PC-9 (cell line): ENCODE data around the gene TENT5C. TPM values are rescaled to one million over a fixed set of nuclear protein-coding genes. Genes with fewer than 3 reads are reported as not detected.
A peak's percentile ranks its signal among the peaks of the same experiment; 100 is the strongest.

Source experiments
- BruUV-seq: library from RNA; stranded (reverse); fragments of 400-500 nt; replicated peaks from 2 replicates; lab custom pipeline; 2021; lab: Mats Ljungman, UMichigan
- CTCF ChIA-PET: fragments of 300-600 bp; sonication (Branson Sonifier 250); formaldehyde crosslinking; loops from one replicate; lab custom pipeline; 2022; ENCODE audit warnings: antibody characterized with exemption; lab: Charles Lee
- POLR2A ChIA-PET: fragments of 300-600 bp; sonication (Branson Sonifier 250); formaldehyde crosslinking; loops from one replicate; lab custom pipeline; 2022; ENCODE audit warnings: antibody characterized with exemption; ENCODE audit not compliant: unreplicated experiment; lab: Charles Lee
- DNase-seq, 2 experiments: peaks; one replicate each; pipeline versions ENCODE4 v3.0.0 to v3.0.0-alpha.2; 2015 to 2022; ENCODE audit warnings: mixed read lengths in 1 of 2
- H2AFZ ChIP-seq: fragments of 200-600 bp; sonication (generic); 2 replicates; pipeline ENCODE4 v1.8.1; 2017; ENCODE audit warnings: antibody characterized with exemption
- H3F3A ChIP-seq: fragments of 200-600 bp; sonication (generic); 2 replicates; pipeline ENCODE4 v1.8.1; 2017; ENCODE audit warnings: antibody characterized with exemption, mild to moderate bottlenecking, low read depth; ENCODE audit not compliant: insufficient read depth
- H3K27ac ChIP-seq: fragments of 200-600 bp; sonication (generic); 2 replicates; pipeline ENCODE4 v1.6.1; 2016; ENCODE audit warnings: mixed run types
- H3K27me3 ChIP-seq: fragments of 200-600 bp; sonication (generic); 2 replicates; pipeline ENCODE4 v1.6.1; 2016; ENCODE audit warnings: low read depth, mixed run types; ENCODE audit not compliant: insufficient read depth
- H3K36me3 ChIP-seq: fragments of 200-600 bp; sonication (generic); 2 replicates; pipeline ENCODE4 v1.6.1; 2016; ENCODE audit warnings: low read depth, mixed run types
- H3K4me1 ChIP-seq: fragments of 200-600 bp; sonication (generic); replicated peaks from 2 replicates; pipeline ENCODE4 v1.6.1; 2016; ENCODE audit warnings: mixed run types; ENCODE audit not compliant: insufficient read depth
- H3K4me2 ChIP-seq: fragments of 200-600 bp; sonication (generic); 2 replicates; pipeline ENCODE4 v1.6.1; 2017; ENCODE audit warnings: mixed run types
- H3K4me3 ChIP-seq: fragments of 200-600 bp; sonication (generic); 2 replicates; pipeline ENCODE4 v1.6.1; 2016; ENCODE audit warnings: mixed run types
- H3K79me2 ChIP-seq: fragments of 200-600 bp; sonication (generic); 2 replicates; pipeline ENCODE4 v1.6.1; 2017; ENCODE audit warnings: low read depth, mixed run types
- H3K9me2 ChIP-seq: fragments of 200-600 bp; sonication (generic); 2 replicates; pipeline ENCODE4 v1.8.1; 2017; ENCODE audit warnings: mild to moderate bottlenecking; ENCODE audit not compliant: insufficient read depth
- H3K9me3 ChIP-seq: fragments of 200-600 bp; sonication (generic); 2 replicates; pipeline ENCODE4 v1.8.1; 2016; ENCODE audit warnings: low read depth; ENCODE audit not compliant: insufficient read depth
- H4K20me1 ChIP-seq: fragments of 200-600 bp; sonication (generic); 2 replicates; pipeline ENCODE4 v1.8.1; 2017; ENCODE audit not compliant: insufficient read depth
- EZH2 ChIP-seq: fragments of 200-600 bp; sonication (generic); IDR thresholded peaks from 2 replicates; pipeline ENCODE4 v1.8.0; 2017; ENCODE audit warnings: antibody characterized with exemption, low read depth
- intact Hi-C: fragments of 100-400 bp; cut with micrococcal nuclease; formaldehyde crosslinking; loops from one replicate; pipeline ENCODE4 v1.10.0; 2022; ENCODE audit not compliant: unreplicated experiment
- total RNA-seq: library from RNA; stranded (reverse); gene quantifications from 2 replicates; pipeline ENCODE4 v1.2.3, GENCODE V29; 2021
- TF ChIP-seq, protein P1 (sequence below): fragments of 200-600 bp; sonication (generic); conservative IDR thresholded peaks from 2 replicates; pipeline ENCODE4 v1.6.1; 2017; ENCODE audit warnings: mixed run types, antibody characterized with exemption, mild to moderate bottlenecking, moderate library complexity

TENT5C gene
- total RNA-seq, 1 experiment from 2014 or later: 4.3 TPM

DNA sequence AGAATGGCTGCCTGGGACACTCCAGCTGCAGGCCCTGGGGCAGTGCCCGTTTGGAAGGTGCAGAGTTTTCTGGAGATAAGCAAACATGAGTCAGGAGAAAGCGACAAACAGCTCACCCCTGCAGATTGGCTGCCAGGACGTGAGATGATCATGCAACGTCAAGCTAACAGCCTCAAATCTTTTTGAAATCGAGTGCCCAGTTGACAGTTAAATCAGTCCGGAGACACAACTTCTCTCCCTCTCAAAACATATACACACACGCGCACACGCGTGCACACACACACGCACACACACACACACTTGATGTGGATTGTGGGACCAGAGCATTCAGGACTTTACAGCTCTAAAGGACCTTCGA, 49.4 kb downstream of the TENT5C start:
- H3K9me2 ChIP-seq: no peaks in the 10 kb centered on the region
- no peaks in the 10 kb centered on the region for H3K36me3 ChIP-seq
- intact Hi-C loops: no loop called here
- H3K27me3 ChIP-seq: no peaks in the 10 kb centered on the region
- H3K4me3 ChIP-seq: no peak overlapping the region
- no peaks in the 10 kb centered on the region for H4K20me1 ChIP-seq
- ChIA-PET POLR2A (interaction anchor here (0.7 kb wide), 1 partner anchor 31 kb away, joined by 6 read pairs; no protein-coding TSS in a partner anchor), CTCF (interaction anchor here (0.6 kb wide), 1 partner anchor 191 kb away, joined by 3 read pairs; no protein-coding TSS in a partner anchor)
- H3K4me2 ChIP-seq: peak overlapping the region; percentile 59
- no TSS peak for BruUV-seq
- peak overlapping the region; percentile 57 for H3K27ac ChIP-seq
- peak; percentile 62 to 84 for DNase-seq
- peaks cover 14% of the 10 kb centered on the region; the same call in 1 of the 2 replicates for H3F3A ChIP-seq
- TF ChIP-seq, protein P1, sequence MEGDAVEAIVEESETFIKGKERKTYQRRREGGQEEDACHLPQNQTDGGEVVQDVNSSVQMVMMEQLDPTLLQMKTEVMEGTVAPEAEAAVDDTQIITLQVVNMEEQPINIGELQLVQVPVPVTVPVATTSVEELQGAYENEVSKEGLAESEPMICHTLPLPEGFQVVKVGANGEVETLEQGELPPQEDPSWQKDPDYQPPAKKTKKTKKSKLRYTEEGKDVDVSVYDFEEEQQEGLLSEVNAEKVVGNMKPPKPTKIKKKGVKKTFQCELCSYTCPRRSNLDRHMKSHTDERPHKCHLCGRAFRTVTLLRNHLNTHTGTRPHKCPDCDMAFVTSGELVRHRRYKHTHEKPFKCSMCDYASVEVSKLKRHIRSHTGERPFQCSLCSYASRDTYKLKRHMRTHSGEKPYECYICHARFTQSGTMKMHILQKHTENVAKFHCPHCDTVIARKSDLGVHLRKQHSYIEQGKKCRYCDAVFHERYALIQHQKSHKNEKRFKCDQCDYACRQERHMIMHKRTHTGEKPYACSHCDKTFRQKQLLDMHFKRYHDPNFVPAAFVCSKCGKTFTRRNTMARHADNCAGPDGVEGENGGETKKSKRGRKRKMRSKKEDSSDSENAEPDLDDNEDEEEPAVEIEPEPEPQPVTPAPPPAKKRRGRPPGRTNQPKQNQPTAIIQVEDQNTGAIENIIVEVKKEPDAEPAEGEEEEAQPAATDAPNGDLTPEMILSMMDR: no peak
- no peak for TF ChIP-seq EZH2
- no peaks in the 10 kb centered on the region for H3K9me3 ChIP-seq
- H2AFZ ChIP-seq: 0 out of 2 replicates have a peak overlapping the region, but pooled peaks have one; percentile 3
- H3K4me1 ChIP-seq: peaks cover 34% of the 10 kb centered on the region
- H3K79me2 ChIP-seq: no peaks in the 10 kb centered on the region

DNA sequence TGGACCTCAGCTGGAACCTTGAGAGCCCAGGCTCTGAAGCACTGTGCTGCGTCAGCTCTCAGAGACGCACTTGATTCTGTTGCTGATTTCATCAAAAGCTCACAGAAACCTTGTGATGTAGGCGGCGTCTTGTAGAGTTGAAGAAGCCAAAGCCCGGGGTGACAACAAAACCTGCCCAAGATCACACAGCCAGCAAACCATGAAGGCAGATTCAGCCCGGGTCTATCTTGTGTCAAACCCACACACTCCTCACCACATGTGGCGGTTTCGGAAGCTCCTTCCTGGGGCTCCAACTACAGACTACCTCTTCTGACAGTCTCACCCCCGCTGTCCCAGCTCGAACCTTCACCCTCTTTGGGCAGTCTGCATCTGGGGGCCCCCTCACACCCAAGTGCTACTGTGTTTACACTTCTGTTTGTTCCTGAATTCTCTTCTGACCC, 50.4 kb downstream of the TENT5C start:
- H3K79me2 ChIP-seq: no peaks in the 10 kb centered on the region
- no peaks in the 10 kb centered on the region for H3K9me2 ChIP-seq
- H4K20me1 ChIP-seq: no peaks in the 10 kb centered on the region
- POLR2A ChIA-PET: interaction anchor here (0.7 kb wide), 1 partner anchor 1812 kb away, joined by 6 read pairs; no protein-coding TSS in a partner anchor
- no peak for DNase-seq
- H3K27me3 ChIP-seq: no peaks in the 10 kb centered on the region
- H3K4me2 ChIP-seq: no peak overlapping the region
- no peak overlapping the region for H2AFZ ChIP-seq
- TF ChIP-seq, protein P1: no peak
- no peak for TF ChIP-seq EZH2
- no peaks in the 10 kb centered on the region for H3K9me3 ChIP-seq
- H3F3A ChIP-seq: peaks cover 14% of the 10 kb centered on the region; the same call in 1 of the 2 replicates
- CTCF ChIA-PET: interaction anchor here (0.6 kb wide), 1 partner anchor 190 kb away, joined by 3 read pairs; no protein-coding TSS in a partner anchor
- peaks cover 34% of the 10 kb centered on the region for H3K4me1 ChIP-seq
- no peaks in the 10 kb centered on the region for H3K36me3 ChIP-seq
- intact Hi-C loops: no loop called here
- H3K27ac ChIP-seq: no peak overlapping the region
- no peak overlapping the region for H3K4me3 ChIP-seq
- BruUV-seq: no TSS peak

DNA sequence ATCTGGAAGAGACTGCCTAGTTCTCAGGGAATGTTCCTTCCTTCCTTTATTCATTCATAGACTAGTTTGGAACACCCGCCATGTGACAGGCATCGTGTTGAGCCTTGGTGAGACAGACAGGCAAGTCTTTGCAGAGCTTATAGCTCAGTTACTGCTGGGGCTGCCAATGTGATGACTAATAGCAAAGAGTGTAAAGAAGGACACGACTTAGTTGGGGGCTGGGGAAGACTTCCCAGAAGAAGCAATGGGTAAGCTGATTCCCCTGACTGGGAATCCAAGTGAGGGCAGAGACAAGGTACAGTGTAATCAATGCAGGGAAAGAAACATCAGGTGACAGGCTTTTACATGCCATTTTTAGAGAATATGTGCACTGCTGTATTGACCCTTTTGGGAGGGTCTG, 51.2 kb downstream of the TENT5C start:
- no peak overlapping the region for H3K27ac ChIP-seq
- no peak overlapping the region for H3K4me3 ChIP-seq
- POLR2A ChIA-PET: interaction anchor here (0.6 to 0.7 kb wide), 5 partner anchors 14 to 1014 kb away, joined by 3 to 6 read pairs (median 4); no protein-coding TSS in a partner anchor
- H3K27me3 ChIP-seq: no peaks in the 10 kb centered on the region
- no peaks in the 10 kb centered on the region for H3K36me3 ChIP-seq
- DNase-seq: peak; percentile 57 to 84
- H3F3A ChIP-seq: peaks cover 14% of the 10 kb centered on the region; the same call in 1 of the 2 replicates
- BruUV-seq: no TSS peak
- no peak overlapping the region for H2AFZ ChIP-seq
- TF ChIP-seq, protein P1: no peak
- TF ChIP-seq EZH2: no peak
- intact Hi-C loops: no loop called here
- 0 out of 2 replicates have a peak overlapping the region, but pooled peaks have one; percentile 9 for H3K4me2 ChIP-seq
- CTCF ChIA-PET: no interaction called here
- no peaks in the 10 kb centered on the region for H4K20me1 ChIP-seq
- peaks cover 34% of the 10 kb centered on the region for H3K4me1 ChIP-seq
- H3K79me2 ChIP-seq: no peaks in the 10 kb centered on the region
- no peaks in the 10 kb centered on the region for H3K9me3 ChIP-seq
- no peaks in the 10 kb centered on the region for H3K9me2 ChIP-seq
